Measurements from ENCODE around the gene KDF1. TPM values are rescaled to one million over a fixed set of nuclear protein-coding genes. Genes with fewer than 3 reads are reported as not detected.
A peak's percentile ranks its signal among the peaks of the same experiment; 100 is the strongest.

KDF1 gene
- total and polyA plus RNA-seq, 8 donors, result 2.9 to 21.6 (median 14.0) TPM

DNA sequence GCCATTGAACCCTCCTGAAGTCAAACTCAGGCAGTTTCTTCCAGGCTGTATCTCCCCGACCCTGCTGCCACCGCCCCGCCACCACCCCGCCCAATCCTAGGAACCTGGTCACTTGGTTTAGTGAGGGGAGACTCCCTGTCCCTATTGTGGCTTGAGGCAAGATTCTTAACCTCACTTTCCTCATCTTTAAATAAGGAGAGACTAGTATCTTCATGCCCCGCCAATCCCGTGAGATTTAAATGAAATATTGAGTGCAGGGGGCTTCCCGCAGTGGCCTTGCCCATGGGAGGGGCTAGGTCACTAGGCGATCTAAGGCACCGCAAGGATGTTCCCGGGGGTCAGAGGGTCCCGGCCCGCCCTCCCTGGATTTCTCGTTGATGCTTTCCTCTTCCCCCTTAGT, 998 bp downstream of the KDF1 start:
- no peak for DNase-seq
- Histone ChIP-seq H3K27ac (peak overlapping the region in 4 of 5 donors; percentile 83 to 88 (median 86)), H3K9me3 (peaks cover 0 to 5% (median 2%) of the 10 kb centered on the region in 4 donors), H3K4me1 (peaks cover 16 to 33% (median 26%) of the 10 kb centered on the region in 4 donors), H3K4me3 (peak overlapping the region; percentile 57 to 84 (median 68)), H3K27me3 (peaks cover 3 to 55% (median 25%) of the 10 kb centered on the region in 3 donors), H3K36me3 (no peaks in the 10 kb centered on the region)
- WGBS, 5 donors, result 10 to 20% (median 17%) methylated on average over 9 to 13 of the region's 13 CpGs
- TF ChIP-seq POLR2A (IDR thresholded peaks at IDR 0.05), result no peak
- TF ChIP-seq POLR2AphosphoS5 (IDR thresholded peaks at IDR 0.05), result no peak
- TF ChIP-seq, protein P1, sequence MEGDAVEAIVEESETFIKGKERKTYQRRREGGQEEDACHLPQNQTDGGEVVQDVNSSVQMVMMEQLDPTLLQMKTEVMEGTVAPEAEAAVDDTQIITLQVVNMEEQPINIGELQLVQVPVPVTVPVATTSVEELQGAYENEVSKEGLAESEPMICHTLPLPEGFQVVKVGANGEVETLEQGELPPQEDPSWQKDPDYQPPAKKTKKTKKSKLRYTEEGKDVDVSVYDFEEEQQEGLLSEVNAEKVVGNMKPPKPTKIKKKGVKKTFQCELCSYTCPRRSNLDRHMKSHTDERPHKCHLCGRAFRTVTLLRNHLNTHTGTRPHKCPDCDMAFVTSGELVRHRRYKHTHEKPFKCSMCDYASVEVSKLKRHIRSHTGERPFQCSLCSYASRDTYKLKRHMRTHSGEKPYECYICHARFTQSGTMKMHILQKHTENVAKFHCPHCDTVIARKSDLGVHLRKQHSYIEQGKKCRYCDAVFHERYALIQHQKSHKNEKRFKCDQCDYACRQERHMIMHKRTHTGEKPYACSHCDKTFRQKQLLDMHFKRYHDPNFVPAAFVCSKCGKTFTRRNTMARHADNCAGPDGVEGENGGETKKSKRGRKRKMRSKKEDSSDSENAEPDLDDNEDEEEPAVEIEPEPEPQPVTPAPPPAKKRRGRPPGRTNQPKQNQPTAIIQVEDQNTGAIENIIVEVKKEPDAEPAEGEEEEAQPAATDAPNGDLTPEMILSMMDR (IDR thresholded peaks at IDR 0.05), result no peak
- TF ChIP-seq EP300 (IDR thresholded peaks at IDR 0.05), result no peak
- intact Hi-C loops (cut with DNase I; ENCODE audit: low total_unique reads), result no loop called here

DNA sequence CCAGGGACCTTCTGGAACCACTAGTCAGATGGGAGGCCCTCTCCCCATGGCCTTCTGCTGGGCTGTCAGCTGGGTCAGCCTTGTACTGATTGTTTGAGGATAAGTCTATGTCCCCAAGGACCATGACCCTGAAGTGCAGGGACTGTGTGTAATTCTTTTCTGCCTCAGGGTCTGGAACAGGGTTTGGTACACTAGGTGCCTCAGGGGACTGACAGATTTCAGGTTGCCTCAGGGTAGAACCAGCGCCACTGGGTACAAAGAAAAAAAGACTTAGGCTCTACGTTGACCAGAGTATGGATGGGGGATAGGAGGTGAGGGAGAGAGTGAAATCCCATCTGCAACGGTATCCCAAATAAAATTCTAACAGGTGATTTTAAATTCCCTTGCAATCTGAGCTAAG, 3.0 kb downstream of the KDF1 start:
- H3K4me3 ChIP-seq, result no peak overlapping the region
- WGBS, 5 donors, result 85 to 92% (median 88%) methylated on average over 3 of the region's 3 CpGs
- peaks cover 3 to 52% (median 25%) of the 10 kb centered on the region in 3 donors for H3K27me3 ChIP-seq
- no peak for DNase-seq
- TF ChIP-seq EP300 (IDR thresholded peaks at IDR 0.05), result no peak
- TF ChIP-seq POLR2AphosphoS5 (IDR thresholded peaks at IDR 0.05), result no peak
- no peak for TF ChIP-seq POLR2A (IDR thresholded peaks at IDR 0.05)
- TF ChIP-seq, protein P1 (IDR thresholded peaks at IDR 0.05), result no peak
- peaks cover 0 to 5% (median 2%) of the 10 kb centered on the region in 4 donors for H3K9me3 ChIP-seq
- no peak overlapping the region for H3K27ac ChIP-seq
- intact Hi-C loops (cut with DNase I; ENCODE audit: low total_unique reads), result no loop called here
- peaks cover 16 to 33% (median 26%) of the 10 kb centered on the region in 4 donors for H3K4me1 ChIP-seq
- peaks cover 0 to 1% (median under 1%) of the 10 kb centered on the region in 4 donors for H3K36me3 ChIP-seq

DNA sequence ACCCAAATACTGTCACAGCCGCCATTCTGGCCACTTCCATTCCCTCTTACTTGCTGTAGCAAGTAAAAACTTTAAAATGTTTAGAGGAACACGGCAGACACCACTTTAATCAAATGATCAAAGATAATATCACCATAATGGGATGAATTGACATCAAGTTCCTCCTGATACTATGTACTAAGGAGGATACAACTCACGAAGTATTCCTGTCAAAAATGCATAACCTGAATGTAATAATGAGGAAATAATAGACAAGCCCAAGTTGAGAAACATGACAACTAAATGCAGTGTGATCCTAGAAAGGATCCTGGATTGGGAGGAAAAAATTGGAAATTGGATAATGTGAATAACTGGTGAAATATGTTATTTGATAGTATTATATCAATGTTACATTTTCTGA, 3.9 kb downstream of the KDF1 start:
- Histone ChIP-seq H3K4me1 (peaks cover 15 to 28% (median 23%) of the 10 kb centered on the region in 4 donors), H3K9me3 (peaks cover 0 to 5% (median 2%) of the 10 kb centered on the region in 4 donors), H3K27ac (no peak overlapping the region), H3K4me3 (no peak overlapping the region), H3K27me3 (peaks cover 3 to 52% (median 25%) of the 10 kb centered on the region in 3 donors), H3K36me3 (peaks cover 0 to 11% (median 10%) of the 10 kb centered on the region in 4 donors)
- intact Hi-C loops (cut with DNase I; ENCODE audit: low total_unique reads), result no loop called here
- no peak for DNase-seq
- WGBS, 5 donors, result 68 to 85% (median 78%) methylated on average over 3 of the region's 3 CpGs
- TF ChIP-seq, protein P1 (IDR thresholded peaks at IDR 0.05), result no peak
- TF ChIP-seq EP300 (IDR thresholded peaks at IDR 0.05), result no peak
- TF ChIP-seq POLR2AphosphoS5 (IDR thresholded peaks at IDR 0.05), result no peak
- TF ChIP-seq POLR2A (IDR thresholded peaks at IDR 0.05), result no peak

DNA sequence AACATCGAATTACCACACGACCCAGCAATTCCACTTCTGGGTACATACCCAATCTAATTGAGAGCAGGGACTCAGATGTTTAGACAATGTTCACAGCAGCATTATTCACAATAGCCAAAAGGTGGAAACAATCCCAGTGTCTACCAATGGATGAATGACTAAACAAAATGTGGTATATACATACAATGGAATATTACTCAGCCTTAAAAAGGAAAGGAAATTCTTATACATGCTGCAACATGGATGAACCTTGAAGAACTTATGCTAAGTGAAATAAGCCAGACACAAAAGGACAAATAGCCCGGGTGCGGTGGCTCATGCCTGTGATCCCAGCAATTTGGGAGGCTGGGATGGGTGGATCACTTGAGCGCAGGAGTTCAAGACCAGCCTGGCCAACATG, 6.9 kb downstream of the KDF1 start:
- H3K4me3 ChIP-seq, result no peak overlapping the region
- peaks cover 0 to 5% (median 2%) of the 10 kb centered on the region in 4 donors for H3K9me3 ChIP-seq
- 96 to 98% (median 98%) methylated on average over 5 of the region's 5 CpGs for WGBS, 5 donors
- peaks cover 0 to 28% (median 26%) of the 10 kb centered on the region in 4 donors for H3K36me3 ChIP-seq
- no peak for DNase-seq
- H3K27ac ChIP-seq, result no peak overlapping the region
- peaks cover 0 to 23% (median 2%) of the 10 kb centered on the region in 3 donors for H3K27me3 ChIP-seq
- peaks cover 0 to 13% (median 4%) of the 10 kb centered on the region in 4 donors for H3K4me1 ChIP-seq
- TF ChIP-seq, protein P1 (IDR thresholded peaks at IDR 0.05), result no peak
- no peak for TF ChIP-seq POLR2AphosphoS5 (IDR thresholded peaks at IDR 0.05)
- no peak for TF ChIP-seq EP300 (IDR thresholded peaks at IDR 0.05)
- no peak for TF ChIP-seq POLR2A (IDR thresholded peaks at IDR 0.05)
- intact Hi-C loops (cut with DNase I; ENCODE audit: low total_unique reads), result no loop called here

Measured in stomach (tissue), 9 donors.